Hepatocyte (in vitro differentiated cells): ENCODE results near the gene INSRR.

Experiments
- CTCF ChIP-seq: fragments of 200-600 bp; sonication (generic); IDR thresholded peaks from 2 replicates; pipeline ENCODE4 v1.5.1; 2016; ENCODE audit warnings: antibody characterized with exemption, mild to moderate bottlenecking; ENCODE audit not compliant: poor library complexity
- EZH2phosphoT487 ChIP-seq: fragments of 200-600 bp; sonication (generic); IDR thresholded peaks from one replicate; pipeline ENCODE4 v1.6.1; 2018; ENCODE audit warnings: antibody characterized with exemption, mild to moderate bottlenecking, low read depth, moderate library complexity; ENCODE audit not compliant: unreplicated experiment, severe bottlenecking

GRCh38 chr1:156880473-156880872 lies 21.6 kb upstream of the INSRR start:
- TF ChIP-seq CTCF (no peak), EZH2phosphoT487 (no peak)
